RWPE1 (cell line): ENCODE results near the gene ALDH3B1.
"Not testable (repeated sequence)": the region's sequence is repeated elsewhere in the genome, so short reads cannot be mapped to it uniquely, and the experiment has no call there.

Experiments
- CTCF ChIA-PET: fragments of 350-600 bp; sonication (Branson Sonifier 250); formaldehyde crosslinking; extraction: SDS; loops from one replicate; lab custom pipeline; 2021; lab: Yijun Ruan, JAX
- POLR2A ChIA-PET: fragments of 400-600 bp; formaldehyde crosslinking; extraction: SDS; loops from one replicate; lab custom pipeline; 2020; ENCODE audit warnings: antibody characterized with exemption; ENCODE audit not compliant: low non-redundant PET; lab: Yijun Ruan, JAX
- DNase-seq: peaks from one replicate; pipeline ENCODE4 v3.0.0; 2012; ENCODE audit warnings: low spot score
- H3K27ac ChIP-seq: fragments of 450-650 bp; 2 replicates; pipeline ENCODE4 v1.5.1; 2017
- CTCF ChIP-seq: fragments of 450-650 bp; conservative IDR thresholded peaks from 2 replicates; pipeline ENCODE4 v1.5.1; 2017; ENCODE audit warnings: low read depth, mild to moderate bottlenecking

Gene ALDH3B1

GRCh38 chr11:68010090-68011041 lies at the start of gene ALDH3B1:
Gene ALDH3B1 (plus strand): TSS chr11:68010327. CDS start chr11:68015298, 4,971 bp downstream.
- ChIA-PET CTCF (interaction anchor here (0.6 to 1.2 kb wide), 3 partner anchors 10 to 32 kb away, joined by 3 to 4 read pairs (median 4); no protein-coding TSS in a partner anchor), POLR2A (interaction anchor here (0.5 kb wide), 1 partner anchor 381 kb away, joined by 3 read pairs; no protein-coding TSS in a partner anchor)
- peak within 1 kb of the TSS; percentile 99 for H3K27ac ChIP-seq
- DNase-seq = peak; percentile 70
- no peak for TF ChIP-seq CTCF

GRCh38 chr11:67963217-67963616 lies 46.9 kb upstream of the ALDH3B1 start:
- DNase-seq, POLR2A ChIA-PET, H3K27ac ChIP-seq: not testable (repeated sequence)
- CTCF ChIA-PET = interaction anchor here (0.6 kb wide), 1 partner anchor 200 kb away, joined by 3 read pairs; no protein-coding TSS in a partner anchor

- POLR2A ChIA-PET, H3K27ac ChIP-seq, DNase-seq: not testable (repeated sequence)
- CTCF ChIA-PET = interaction anchor here (0.6 kb wide), 1 partner anchor 199 kb away, joined by 3 read pairs; no protein-coding TSS in a partner anchor
Observed at GRCh38 chr11:67963879-67964278, 46.2 kb upstream of the ALDH3B1 start.

GRCh38 chr11:67964746-67965145 lies 45.4 kb upstream of the ALDH3B1 start:
- POLR2A ChIA-PET, DNase-seq, CTCF ChIA-PET, H3K27ac ChIP-seq: not testable (repeated sequence)

- H3K27ac ChIP-seq, DNase-seq, POLR2A ChIA-PET: not testable (repeated sequence)
- CTCF ChIA-PET = interaction anchor here (0.5 kb wide), 1 partner anchor 11 kb away, joined by 3 read pairs; no protein-coding TSS in a partner anchor
Observed at GRCh38 chr11:67965830-67966348, 44.2 kb upstream of the ALDH3B1 start.

- POLR2A ChIA-PET, CTCF ChIA-PET, DNase-seq, H3K27ac ChIP-seq: not testable (repeated sequence)
Observed at GRCh38 chr11:67974746-67975145, 35.4 kb upstream of the ALDH3B1 start.

GRCh38 chr11:67978766-67979418 lies 31.2 kb upstream of the ALDH3B1 start:
- POLR2A ChIA-PET = interaction anchor here (0.6 kb wide), 1 partner anchor 49 kb away, joined by 6 read pairs; no protein-coding TSS in a partner anchor
- DNase-seq, H3K27ac ChIP-seq, CTCF ChIA-PET: not testable (repeated sequence)

GRCh38 chr11:67981226-67981625 lies 28.9 kb upstream of the ALDH3B1 start:
- H3K27ac ChIP-seq, DNase-seq, POLR2A ChIA-PET, CTCF ChIA-PET: not testable (repeated sequence)

- DNase-seq, H3K27ac ChIP-seq, CTCF ChIA-PET, POLR2A ChIA-PET: not testable (repeated sequence)
Observed at GRCh38 chr11:67982255-67982857, 27.8 kb upstream of the ALDH3B1 start.

GRCh38 chr11:67983951-67984350 lies 26.2 kb upstream of the ALDH3B1 start:
- H3K27ac ChIP-seq = no peak overlapping the region
- ChIA-PET CTCF (no interaction called here), POLR2A (no interaction called here)
- no peak for TF ChIP-seq CTCF
- DNase-seq = no peak

- POLR2A ChIA-PET, H3K27ac ChIP-seq, CTCF ChIA-PET, DNase-seq: not testable (repeated sequence)
Observed at GRCh38 chr11:67985302-67985701, 24.8 kb upstream of the ALDH3B1 start.

GRCh38 chr11:67990546-67991346 lies 19.4 kb upstream of the ALDH3B1 start:
- POLR2A ChIA-PET, DNase-seq, H3K27ac ChIP-seq, CTCF ChIA-PET: not testable (repeated sequence)
